Parathyroid adenoma (tissue), 2 donors: ENCODE measurements around the gene DNAJC10.

Experiments used
- H2AFZ ChIP-seq: fragments of 300-600 bp; sonication (generic); one replicate; pipeline ENCODE4 v1.7.0; 2017; ENCODE audit warnings: antibody characterized with exemption, mild to moderate bottlenecking
- H3K27ac ChIP-seq: fragments of 300-600 bp; sonication (generic); one replicate; pipeline ENCODE4 v1.7.0; 2017
- H3K27me3 ChIP-seq: fragments of 300-600 bp; sonication (generic); one replicate; pipeline ENCODE4 v1.7.0; 2017; ENCODE audit warnings: low read length; ENCODE audit not compliant: control insufficient read depth, insufficient read depth
- H3K36me3 ChIP-seq: fragments of 300-600 bp; sonication (generic); one replicate; pipeline ENCODE4 v1.7.0; 2017; ENCODE audit warnings: low read length; ENCODE audit not compliant: control insufficient read depth, insufficient read depth
- H3K4me1 ChIP-seq: fragments of 300-600 bp; sonication (generic); one replicate; pipeline ENCODE4 v1.7.0; 2017; ENCODE audit warnings: control low read depth
- H3K4me2 ChIP-seq: fragments of 300-600 bp; sonication (generic); one replicate; pipeline ENCODE4 v1.7.0; 2017; ENCODE audit warnings: low read length
- H3K4me3 ChIP-seq: fragments of 300-600 bp; sonication (generic); one replicate; pipeline ENCODE4 v1.7.0; 2017; ENCODE audit warnings: low read depth, low read length
- H3K79me2 ChIP-seq: fragments of 300-600 bp; sonication (generic); one replicate; pipeline ENCODE4 v1.7.0; 2017; ENCODE audit warnings: control low read depth
- H3K9ac ChIP-seq: fragments of 300-600 bp; sonication (generic); one replicate; pipeline ENCODE4 v1.7.0; 2017; ENCODE audit warnings: mild to moderate bottlenecking
- H3K9me3 ChIP-seq: fragments of 300-600 bp; sonication (generic); one replicate; pipeline ENCODE4 v1.7.0; 2017; ENCODE audit warnings: low read length; ENCODE audit not compliant: control insufficient read depth
- CTCF ChIP-seq: fragments of 300-600 bp; sonication (generic); IDR thresholded peaks from one replicate; pipeline ENCODE4 v1.7.0; 2017; ENCODE audit warnings: antibody characterized with exemption, mild to moderate bottlenecking
- donor health status: primary hyperparathyroidism.

The DNAJC10 gene

GRCh38 chr2:182784777-182785176, 68.7 kb downstream of the DNAJC10 start:
- Histone ChIP-seq H3K9ac (no peak overlapping the region), H3K27ac (no peak overlapping the region), H3K4me2 (no peak overlapping the region), H3K4me1 (no peaks in the 10 kb centered on the region), H3K27me3 (no peaks in the 10 kb centered on the region), H3K79me2 (no peaks in the 10 kb centered on the region), H3K4me3 (no peak overlapping the region), H3K9me3 (no peaks in the 10 kb centered on the region), H2AFZ (no peak overlapping the region), H3K36me3 (no peaks in the 10 kb centered on the region)
- peak; percentile 49 for TF ChIP-seq CTCF

- Histone ChIP-seq H3K27ac (no peak overlapping the region), H3K27me3 (no peaks in the 10 kb centered on the region), H3K9me3 (no peaks in the 10 kb centered on the region), H3K4me2 (no peak overlapping the region), H3K36me3 (no peaks in the 10 kb centered on the region), H3K9ac (no peak overlapping the region), H2AFZ (no peak overlapping the region), H3K4me1 (no peaks in the 10 kb centered on the region), H3K4me3 (no peak overlapping the region), H3K79me2 (no peaks in the 10 kb centered on the region)
- no peak for TF ChIP-seq CTCF
Observed at GRCh38 chr2:182792441-182792840, 76.4 kb downstream of the DNAJC10 start.

GRCh38 chr2:182798736-182799135, 82.7 kb downstream of the DNAJC10 start:
- H3K79me2 ChIP-seq, result no peaks in the 10 kb centered on the region
- H3K4me2 ChIP-seq, result no peak overlapping the region
- H3K4me3 ChIP-seq, result no peak overlapping the region
- TF ChIP-seq CTCF, result no peak
- no peaks in the 10 kb centered on the region for H3K9me3 ChIP-seq
- no peak overlapping the region for H3K27ac ChIP-seq
- no peaks in the 10 kb centered on the region for H3K36me3 ChIP-seq
- no peak overlapping the region for H3K9ac ChIP-seq
- no peak overlapping the region for H2AFZ ChIP-seq
- H3K4me1 ChIP-seq, result no peaks in the 10 kb centered on the region
- H3K27me3 ChIP-seq, result no peaks in the 10 kb centered on the region

- Histone ChIP-seq H2AFZ (no peak overlapping the region), H3K27ac (no peak overlapping the region), H3K27me3 (no peaks in the 10 kb centered on the region), H3K79me2 (no peaks in the 10 kb centered on the region), H3K9ac (no peak overlapping the region), H3K4me1 (no peaks in the 10 kb centered on the region), H3K36me3 (no peaks in the 10 kb centered on the region), H3K4me3 (no peak overlapping the region), H3K9me3 (no peaks in the 10 kb centered on the region), H3K4me2 (no peak overlapping the region)
- no peak for TF ChIP-seq CTCF
Observed at GRCh38 chr2:182804128-182804527, 88.1 kb downstream of the DNAJC10 start.

- Histone ChIP-seq H3K27me3 (no peaks in the 10 kb centered on the region), H3K4me1 (no peaks in the 10 kb centered on the region), H3K4me2 (no peak overlapping the region), H3K9me3 (no peaks in the 10 kb centered on the region), H3K9ac (no peak overlapping the region), H3K4me3 (no peak overlapping the region), H2AFZ (no peak overlapping the region), H3K36me3 (no peaks in the 10 kb centered on the region), H3K79me2 (no peaks in the 10 kb centered on the region), H3K27ac (no peak overlapping the region)
- no peak for TF ChIP-seq CTCF
Observed at GRCh38 chr2:182807319-182807718, 91.3 kb downstream of the DNAJC10 start.
